Sigmoid colon (tissue), 4 donors: ENCODE data around the gene KCNJ12.
"Not testable (repeated sequence)": the region's sequence is repeated elsewhere in the genome, so short reads cannot be mapped to it uniquely, and the experiment has no call there.

ENCODE experiments used
- POLR2A ChIP-seq, 2 donors: fragments of 450-650 bp; IDR thresholded peaks; one replicate each; pipeline ENCODE4 v1.6.1; 2016; ENCODE audit warnings: antibody characterized with exemption in 2 of 2, mild to moderate bottlenecking in 2 of 2, moderate library complexity in 2 of 2
- POLR2AphosphoS5 ChIP-seq, 4 donors: sonication (generic); formaldehyde crosslinking; IDR thresholded peaks; one replicate each; pipeline ENCODE4 v1.6.1; 2017; ENCODE audit warnings: antibody characterized with exemption in 4 of 4
- TF ChIP-seq, protein P1 (sequence below), 4 experiments: fragments of 450-650 bp in 3 of 4; fragments of 200-600 bp in 1 of 4; IDR thresholded peaks; one replicate each; pipeline ENCODE4 v1.5.1; 2016 to 2019; ENCODE audit warnings: antibody characterized with exemption in 4 of 4, mild to moderate bottlenecking in 3 of 4, moderate library complexity in 2 of 4

DNA sequence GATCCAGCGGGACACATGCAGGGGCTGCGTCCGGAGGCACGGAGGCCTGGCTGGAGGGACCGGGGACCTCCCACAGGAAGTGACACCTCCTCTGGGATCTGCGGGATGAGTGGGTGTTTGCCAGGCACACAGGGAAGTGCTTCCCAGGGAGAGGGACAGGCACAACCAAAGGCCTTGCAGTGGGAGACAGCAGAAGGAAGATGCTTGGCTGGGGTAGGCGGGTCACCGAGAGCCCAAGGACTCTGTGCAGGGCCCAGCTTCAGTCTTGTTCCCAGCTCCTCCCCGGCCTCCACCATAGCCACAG lies 47.0 kb downstream of the KCNJ12 start:
- TF ChIP-seq, protein P1, sequence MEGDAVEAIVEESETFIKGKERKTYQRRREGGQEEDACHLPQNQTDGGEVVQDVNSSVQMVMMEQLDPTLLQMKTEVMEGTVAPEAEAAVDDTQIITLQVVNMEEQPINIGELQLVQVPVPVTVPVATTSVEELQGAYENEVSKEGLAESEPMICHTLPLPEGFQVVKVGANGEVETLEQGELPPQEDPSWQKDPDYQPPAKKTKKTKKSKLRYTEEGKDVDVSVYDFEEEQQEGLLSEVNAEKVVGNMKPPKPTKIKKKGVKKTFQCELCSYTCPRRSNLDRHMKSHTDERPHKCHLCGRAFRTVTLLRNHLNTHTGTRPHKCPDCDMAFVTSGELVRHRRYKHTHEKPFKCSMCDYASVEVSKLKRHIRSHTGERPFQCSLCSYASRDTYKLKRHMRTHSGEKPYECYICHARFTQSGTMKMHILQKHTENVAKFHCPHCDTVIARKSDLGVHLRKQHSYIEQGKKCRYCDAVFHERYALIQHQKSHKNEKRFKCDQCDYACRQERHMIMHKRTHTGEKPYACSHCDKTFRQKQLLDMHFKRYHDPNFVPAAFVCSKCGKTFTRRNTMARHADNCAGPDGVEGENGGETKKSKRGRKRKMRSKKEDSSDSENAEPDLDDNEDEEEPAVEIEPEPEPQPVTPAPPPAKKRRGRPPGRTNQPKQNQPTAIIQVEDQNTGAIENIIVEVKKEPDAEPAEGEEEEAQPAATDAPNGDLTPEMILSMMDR (IDR thresholded peaks at IDR 0.05), result not testable (repeated sequence)
- not testable (repeated sequence) for TF ChIP-seq POLR2AphosphoS5, POLR2A (IDR thresholded peaks at IDR 0.05)
